SK-N-MC (cell line): ENCODE results near the gene METTL16.

Experiments
- EZH2 ChIP-seq: fragments of 200-600 bp; sonication (generic); IDR thresholded peaks from one replicate; pipeline ENCODE4 v1.6.1; 2017; ENCODE audit warnings: antibody characterized with exemption
- POLR2AphosphoS5 ChIP-seq: IDR thresholded peaks from 2 replicates; pipeline ENCODE4 v1.6.1; 2012; ENCODE audit warnings: mild to moderate bottlenecking, low read depth, low read length, borderline replicate concordance

GRCh38 chr17:2503627-2504026 is 8.1 kb downstream of the METTL16 start:
- TF ChIP-seq EZH2 (no peak), POLR2AphosphoS5 (no peak)
